Measurements from ENCODE around the gene MAPRE3. TPM values are rescaled to one million over a fixed set of nuclear protein-coding genes. Genes with fewer than 3 reads are reported as not detected.

Gene MAPRE3
- total RNA-seq, 1 experiment from 2014 or later, result 10.3 TPM

GRCh38 chr2:26986576-26986975 lies 16.1 kb downstream of the MAPRE3 start:
- ATAC-seq (no peak), DNase-seq (ENCODE audit: low spot score) (no peak)
- TF ChIP-seq GTF2I (CRISPR knock-in tag; conservative IDR thresholded peaks at IDR 0.05) (no peak), NR1H2 (CRISPR knock-in tag; IDR thresholded peaks at IDR 0.05) (no peak), NR3C1 (CRISPR knock-in tag; conservative IDR thresholded peaks at IDR 0.05; ENCODE audit: low read depth) (no peak), ZNF671 (CRISPR knock-in tag; IDR thresholded peaks at IDR 0.05) (no peak), ATF3 (CRISPR knock-in tag; conservative IDR thresholded peaks at IDR 0.05) (no peak), GABPB1 (CRISPR knock-in tag; IDR thresholded peaks at IDR 0.05) (no peak), SOX15 (CRISPR knock-in tag; IDR thresholded peaks at IDR 0.05) (no peak)
- Mint-ChIP-seq H3K27me3 (ENCODE audit: low read depth) (no peaks in the 10 kb centered on the region), H3K4me3 (no peak overlapping the region), H3K27ac (no peak overlapping the region), H3K4me1 (no peaks in the 10 kb centered on the region), H3K36me3 (no peaks in the 10 kb centered on the region), H3K9me3 (no peaks in the 10 kb centered on the region)
- CTCF ChIA-PET, result interaction anchor here (2.1 kb wide), 1 partner anchor 30 kb away, joined by 8 read pairs; no protein-coding TSS in a partner anchor
- POLR2A ChIA-PET, result no interaction called here

- H3K27me3 Mint-ChIP-seq (ENCODE audit: low read depth), result no peaks in the 10 kb centered on the region
- H3K4me3 Mint-ChIP-seq, result no peak overlapping the region
- no peaks in the 10 kb centered on the region for H3K36me3 Mint-ChIP-seq
- no peaks in the 10 kb centered on the region for H3K9me3 Mint-ChIP-seq
- no peak overlapping the region for H3K27ac Mint-ChIP-seq
- H3K4me1 Mint-ChIP-seq, result no peaks in the 10 kb centered on the region
- POLR2A ChIA-PET, result interaction anchor here (0.6 kb wide), 1 partner anchor 33 kb away, joined by 3 read pairs; no protein-coding TSS in a partner anchor
- TF ChIP-seq STAT6 (CRISPR knock-in tag; conservative IDR thresholded peaks at IDR 0.05; ENCODE audit: low read depth), result no peak
- TF ChIP-seq ESRRA (CRISPR knock-in tag; IDR thresholded peaks at IDR 0.05; ENCODE audit: borderline replicate concordance), result no peak
- no peak for TF ChIP-seq JUN (CRISPR knock-in tag; IDR thresholded peaks at IDR 0.05)
- no peak for TF ChIP-seq ZNF232 (CRISPR knock-in tag; IDR thresholded peaks at IDR 0.05)
- CTCF ChIA-PET, result interaction anchor here (0.7 to 2.1 kb wide), 5 partner anchors 26 to 142 kb away, joined by 3 to 8 read pairs (median 4); no protein-coding TSS in a partner anchor
- ATAC-seq (no peak), DNase-seq (ENCODE audit: low spot score) (no peak)
Measured at GRCh38 chr2:26988058-26988860, 17.8 kb downstream of the MAPRE3 start.

GRCh38 chr2:26989156-26989555 lies 18.7 kb downstream of the MAPRE3 start:
- no peak overlapping the region for H3K27ac Mint-ChIP-seq
- POLR2A ChIA-PET, result no interaction called here
- no peaks in the 10 kb centered on the region for H3K36me3 Mint-ChIP-seq

GRCh38 chr2:26991717-26992116 lies 21.3 kb downstream of the MAPRE3 start:
- Mint-ChIP-seq H3K4me1 (no peaks in the 10 kb centered on the region), H3K9me3 (no peaks in the 10 kb centered on the region), H3K27me3 (ENCODE audit: low read depth) (no peaks in the 10 kb centered on the region), H3K36me3 (no peaks in the 10 kb centered on the region), H3K4me3 (no peak overlapping the region), H3K27ac (no peak overlapping the region)
- ChIA-PET CTCF (interaction anchor here (0.6 to 1.7 kb wide), 2 partner anchors 30 to 150 kb away, joined by 3 to 4 read pairs; no protein-coding TSS in a partner anchor), POLR2A (no interaction called here)
- TF ChIP-seq ZNF219 (CRISPR knock-in tag; IDR thresholded peaks at IDR 0.05; ENCODE audit: borderline replicate concordance) (no peak), NR3C1 (CRISPR knock-in tag; conservative IDR thresholded peaks at IDR 0.05; ENCODE audit: low read depth) (no peak), ZNF396 (CRISPR knock-in tag; IDR thresholded peaks at IDR 0.05; ENCODE audit: borderline replicate concordance) (no peak), CBFB (CRISPR knock-in tag; IDR thresholded peaks at IDR 0.05; ENCODE audit: low read depth) (no peak)
- DNase-seq (ENCODE audit: low spot score) (no peak), ATAC-seq (no peak)

More at GRCh38 chr2:26989156-26989555, 18.7 kb downstream of the MAPRE3 start:
- Mint-ChIP-seq H3K4me3 (no peak overlapping the region), H3K4me1 (no peaks in the 10 kb centered on the region), H3K27me3 (ENCODE audit: low read depth) (no peaks in the 10 kb centered on the region), H3K9me3 (no peaks in the 10 kb centered on the region)
- TF ChIP-seq E2F5 (CRISPR knock-in tag; IDR thresholded peaks at IDR 0.05) (no peak), GTF2I (CRISPR knock-in tag; conservative IDR thresholded peaks at IDR 0.05) (no peak)
- ATAC-seq, result no peak
- CTCF ChIA-PET, result interaction anchor here (0.7 to 2.1 kb wide), 4 partner anchors 27 to 143 kb away, joined by 3 to 12 read pairs (median 4); no protein-coding TSS in a partner anchor
- no peak for DNase-seq (ENCODE audit: low spot score)

Measured in WTC11 (cell line).